GM12878 (cell line): ENCODE results near the gene PARD6A. TPM values are rescaled to one million over a fixed set of nuclear protein-coding genes. Genes with fewer than 3 reads are reported as not detected.
A peak's percentile ranks its signal among the peaks of the same experiment; 100 is the strongest.

ENCODE experiments used
- ATF7 ChIP-seq: fragments of 450-650 bp; IDR thresholded peaks from 2 replicates; pipeline ENCODE4 v1.6.1; 2016; ENCODE audit warnings: low read depth, mild to moderate bottlenecking
- BACH1 ChIP-seq: fragments of 450-650 bp; IDR thresholded peaks from 2 replicates; pipeline ENCODE4 v1.6.1; 2017; ENCODE audit warnings: mild to moderate bottlenecking, borderline replicate concordance
- BRCA1 ChIP-seq: IDR thresholded peaks from 2 replicates; pipeline ENCODE4 v1.6.1; 2011; ENCODE audit warnings: low read depth, low read length, improper control_type of control experiment
- CBX5 ChIP-seq: sonication (generic); IDR thresholded peaks from 2 replicates; pipeline ENCODE4 v1.6.1; 2016; ENCODE audit warnings: low read depth, moderate library complexity, mild to moderate bottlenecking, inconsistent platforms
- CHD1 ChIP-seq: IDR thresholded peaks from 2 replicates; pipeline ENCODE4 v1.6.1; 2012; ENCODE audit warnings: low read depth, low read length, improper control_type of control experiment
- CHD4 ChIP-seq: fragments of 200-600 bp; sonication (generic); IDR thresholded peaks from 2 replicates; pipeline ENCODE4 v1.6.1; 2016; ENCODE audit warnings: mild to moderate bottlenecking
- CREM ChIP-seq: IDR thresholded peaks from 2 replicates; pipeline ENCODE4 v1.6.1; 2014; ENCODE audit warnings: antibody characterized with exemption, low read depth
- ESRRA ChIP-seq: IDR thresholded peaks from 2 replicates; pipeline ENCODE4 v1.6.1; 2012; ENCODE audit warnings: mild to moderate bottlenecking, low read length, improper control_type of control experiment
- FOS ChIP-seq: IDR thresholded peaks from 3 replicates; pipeline ENCODE4 v1.6.1; 2011; ENCODE audit warnings: borderline replicate concordance; ENCODE audit not compliant: insufficient read length; ENCODE audit errors: extremely low read depth
- HCFC1 ChIP-seq: fragments of 150-350 bp; IDR thresholded peaks from 2 replicates; pipeline ENCODE4 v1.6.1; 2014; ENCODE audit warnings: low read length
- IRF4 ChIP-seq: IDR thresholded peaks from 2 replicates; pipeline ENCODE4 v1.6.1; 2011; ENCODE audit warnings: low read depth, low read length
- MAX ChIP-seq: IDR thresholded peaks from 2 replicates; pipeline ENCODE4 v1.6.1; 2012; ENCODE audit warnings: low read depth, low read length, improper control_type of control experiment
- MTA2 ChIP-seq: fragments of 450-650 bp; IDR thresholded peaks from 2 replicates; pipeline ENCODE4 v1.6.1; 2016; ENCODE audit warnings: low read depth, mild to moderate bottlenecking, moderate library complexity
- MXI1 ChIP-seq: fragments of 150-350 bp; IDR thresholded peaks from 2 replicates; pipeline ENCODE4 v1.6.1; 2011; ENCODE audit warnings: low read depth, mild to moderate bottlenecking, inconsistent platforms, low read length, improper control_type of control experiment
- PAX5 ChIP-seq: IDR thresholded peaks from 2 replicates; pipeline ENCODE4 v1.6.1; 2011; ENCODE audit warnings: low read depth, low read length, borderline replicate concordance
- PAX8 ChIP-seq: fragments of 450-650 bp; IDR thresholded peaks from 2 replicates; pipeline ENCODE4 v1.6.1; 2017; ENCODE audit warnings: mild to moderate bottlenecking, moderate library complexity
- PKNOX1 ChIP-seq: fragments of 450-650 bp; IDR thresholded peaks from 2 replicates; pipeline ENCODE4 v1.6.1; 2016; ENCODE audit warnings: mild to moderate bottlenecking
- RAD51 ChIP-seq: fragments of 450-650 bp; IDR thresholded peaks from 2 replicates; pipeline ENCODE4 v1.6.1; 2016; ENCODE audit warnings: moderate library complexity, mild to moderate bottlenecking, inconsistent platforms
- RCOR1 ChIP-seq: conservative IDR thresholded peaks from 2 replicates; pipeline ENCODE4 v1.6.1; 2012; ENCODE audit warnings: low read depth, low read length, improper control_type of control experiment
- SPI1 ChIP-seq: IDR thresholded peaks from 2 replicates; pipeline ENCODE4 v1.6.1; 2011; ENCODE audit warnings: low read depth, mild to moderate bottlenecking, low read length, moderate library complexity, borderline replicate concordance; ENCODE audit not compliant: insufficient read depth
- SREBF1 ChIP-seq: IDR thresholded peaks from 2 replicates; pipeline ENCODE4 v1.6.1; 2012; ENCODE audit warnings: mild to moderate bottlenecking, low read length
- SRF ChIP-seq, 2 experiments: IDR thresholded peaks; 2 replicates each; pipeline ENCODE4 v1.6.1; 2011; ENCODE audit warnings: low read depth in 2 of 2, low read length in 2 of 2, mild to moderate bottlenecking in 1 of 2, moderate library complexity in 1 of 2
- TCF12 ChIP-seq: IDR thresholded peaks from 2 replicates; pipeline ENCODE4 v1.6.1; 2011; ENCODE audit warnings: low read depth, mild to moderate bottlenecking, low read length
- TCF3 ChIP-seq: IDR thresholded peaks from 2 replicates; pipeline ENCODE4 v1.6.1; 2012; ENCODE audit warnings: low read depth, mild to moderate bottlenecking, low read length, borderline replicate concordance; ENCODE audit not compliant: insufficient read depth
- WRNIP1 ChIP-seq: IDR thresholded peaks from 2 replicates; pipeline ENCODE4 v1.6.1; 2011; ENCODE audit warnings: low read depth, low read length, improper control_type of control experiment, borderline replicate concordance
- YBX1 ChIP-seq: fragments of 450-650 bp; IDR thresholded peaks from 2 replicates; pipeline ENCODE4 v1.6.1; 2016; ENCODE audit warnings: antibody characterized with exemption
- ZBTB11 ChIP-seq: fragments of 450-650 bp; formaldehyde crosslinking; IDR thresholded peaks from 2 replicates; pipeline ENCODE4 v1.5.0; 2022; ENCODE audit warnings: mild to moderate bottlenecking, missing genetic modification characterization
- ZNF622 ChIP-seq: fragments of 450-650 bp; IDR thresholded peaks from 2 replicates; pipeline ENCODE4 v1.6.1; 2017; ENCODE audit warnings: mild to moderate bottlenecking, inconsistent platforms
- ZSCAN29 ChIP-seq: fragments of 450-650 bp; IDR thresholded peaks from 2 replicates; pipeline ENCODE4 v1.6.1; 2017; ENCODE audit warnings: mild to moderate bottlenecking, moderate library complexity
- polyA plus RNA-seq, 11 experiments: library from polyadenylated mRNA; depleted of rRNA in 4 of 11; unstranded in 6 of 11; stranded (reverse) in 5 of 11; fragments of >200 nt; fragmentation: Nextera tagmentation in 4 of 11; fragmentation: Illumina TruSeq in 1 of 11; extraction: Ambion mirVana in 4 of 11; extraction: Trizol in 1 of 11; gene quantifications; 1 replicate in 1 of 11; 2 replicates in 10 of 11; pipeline versions ENCODE4 v1.2.1 to v1.2.3, GENCODE V29; 2011 to 2016; ENCODE audit warnings: inconsistent platforms in 2 of 11, missing spikeins in 2 of 11, low read depth in 1 of 11
- total RNA-seq, 4 experiments: library from RNA; depleted of rRNA in 3 of 4; stranded (reverse); fragments of >200 nt in 3 of 4; fragmentation: Illumina TruSeq in 1 of 4; extraction: Trizol in 1 of 4; gene quantifications; 2 replicates each; pipeline versions ENCODE4 v1.2.1 to v1.2.3, GENCODE V29; 2013 to 2021

Gene PARD6A
- total and polyA plus RNA-seq, 10 of the 15 experiments (the other 5 are each of a cell fraction or from before 2014, with no cell fraction given), result 0.42 to 10.1 (median 4.4) TPM

GRCh38 chr16:67660564-67661028 lies at the start of gene PARD6A (continued):
- no peak for TF ChIP-seq FOS
- no peak for TF ChIP-seq CHD4
- 0 out of 2 replicates have a peak, but pooled peaks have one; percentile 47 for TF ChIP-seq MXI1
- TF ChIP-seq HCFC1, result peak; percentile 51
- TF ChIP-seq BRCA1, result no peak
- no peak for TF ChIP-seq CHD1
- peak; percentile 60; the same call in 1 of the 2 replicates for TF ChIP-seq SREBF1
- no peak for TF ChIP-seq ESRRA
- TF ChIP-seq PKNOX1, result peak; percentile 43; the same call in 1 of the 2 replicates
- TF ChIP-seq ZNF622, result no peak
- peak; percentile 91 for TF ChIP-seq ATF7
- 0 out of 2 replicates have a peak, but pooled peaks have one; percentile 36 for TF ChIP-seq PAX5
- no peak for TF ChIP-seq WRNIP1
- no peak for TF ChIP-seq ZBTB11 (CRISPR knock-in tag)
- no peak for TF ChIP-seq MAX
- 0 out of 2 replicates have a peak, but pooled peaks have one; percentile 29 for TF ChIP-seq TCF3
- peak; percentile 98 for TF ChIP-seq CREM
- TF ChIP-seq RAD51, result no peak
- TF ChIP-seq CBX5, result no peak
- TF ChIP-seq ZSCAN29, result no peak
- TF ChIP-seq SRF (IDR thresholded peaks at IDR 0.05; ENCODE audit: low read depth in 2 of 2, low read length in 2 of 2), result peak in 1 of 2 experiments; percentile 41; a peak in 1 of 4 replicates
- TF ChIP-seq MTA2, result peak; percentile 41; the same call in 1 of the 2 replicates
- no peak; the same call in 1 of the 2 replicates for TF ChIP-seq IRF4
- TF ChIP-seq RCOR1, result no peak
- 0 out of 2 replicates have a peak, but pooled peaks have one; percentile 45 for TF ChIP-seq TCF12
- no peak for TF ChIP-seq PAX8
- TF ChIP-seq YBX1, result no peak
- no peak for TF ChIP-seq SPI1
- peak; percentile 13; the same call in 1 of the 2 replicates for TF ChIP-seq BACH1
